Measurements from ENCODE around the gene ZBTB8A. TPM values are rescaled to one million over a fixed set of nuclear protein-coding genes. Genes with fewer than 3 reads are reported as not detected.
"Not testable (repeated sequence)": the region's sequence is repeated elsewhere in the genome, so short reads cannot be mapped to it uniquely, and the experiment has no call there.

Gene ZBTB8A
- total RNA-seq, 2 donors from 2014 or later, result 3.3 to 4.8 TPM

DNA sequence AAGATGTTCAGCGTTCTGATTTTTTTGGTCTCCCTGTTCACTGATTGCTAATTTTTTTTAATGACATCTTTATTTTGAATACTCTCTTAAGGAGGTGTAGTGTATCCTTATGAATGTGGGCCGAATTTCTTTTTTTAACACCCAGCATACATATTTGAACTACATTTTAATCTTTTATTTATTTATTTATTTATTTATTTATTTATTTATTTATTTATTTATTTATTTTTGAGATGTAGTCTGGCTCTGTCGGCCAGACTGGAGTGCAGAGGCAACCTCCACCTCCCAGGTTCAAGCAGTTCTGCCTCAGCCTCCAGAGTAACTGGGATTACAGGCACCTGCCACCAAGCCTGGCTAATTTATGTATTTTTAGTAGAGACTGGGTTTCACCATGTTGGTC, 15.1 kb downstream of the ZBTB8A start:
- Histone ChIP-seq H3K4me1 (no peaks in the 10 kb centered on the region), H3K27me3 (no peaks in the 10 kb centered on the region), H3K4me3 (no peak overlapping the region), H3K36me3 (peaks cover 10% of the 10 kb centered on the region), H3K9me3 (no peaks in the 10 kb centered on the region), H3K27ac (no peak overlapping the region)
- TF ChIP-seq, protein P1, sequence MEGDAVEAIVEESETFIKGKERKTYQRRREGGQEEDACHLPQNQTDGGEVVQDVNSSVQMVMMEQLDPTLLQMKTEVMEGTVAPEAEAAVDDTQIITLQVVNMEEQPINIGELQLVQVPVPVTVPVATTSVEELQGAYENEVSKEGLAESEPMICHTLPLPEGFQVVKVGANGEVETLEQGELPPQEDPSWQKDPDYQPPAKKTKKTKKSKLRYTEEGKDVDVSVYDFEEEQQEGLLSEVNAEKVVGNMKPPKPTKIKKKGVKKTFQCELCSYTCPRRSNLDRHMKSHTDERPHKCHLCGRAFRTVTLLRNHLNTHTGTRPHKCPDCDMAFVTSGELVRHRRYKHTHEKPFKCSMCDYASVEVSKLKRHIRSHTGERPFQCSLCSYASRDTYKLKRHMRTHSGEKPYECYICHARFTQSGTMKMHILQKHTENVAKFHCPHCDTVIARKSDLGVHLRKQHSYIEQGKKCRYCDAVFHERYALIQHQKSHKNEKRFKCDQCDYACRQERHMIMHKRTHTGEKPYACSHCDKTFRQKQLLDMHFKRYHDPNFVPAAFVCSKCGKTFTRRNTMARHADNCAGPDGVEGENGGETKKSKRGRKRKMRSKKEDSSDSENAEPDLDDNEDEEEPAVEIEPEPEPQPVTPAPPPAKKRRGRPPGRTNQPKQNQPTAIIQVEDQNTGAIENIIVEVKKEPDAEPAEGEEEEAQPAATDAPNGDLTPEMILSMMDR (IDR thresholded peaks at IDR 0.05), result no peak
- no peak for DNase-seq (ENCODE audit: low spot score)

DNA sequence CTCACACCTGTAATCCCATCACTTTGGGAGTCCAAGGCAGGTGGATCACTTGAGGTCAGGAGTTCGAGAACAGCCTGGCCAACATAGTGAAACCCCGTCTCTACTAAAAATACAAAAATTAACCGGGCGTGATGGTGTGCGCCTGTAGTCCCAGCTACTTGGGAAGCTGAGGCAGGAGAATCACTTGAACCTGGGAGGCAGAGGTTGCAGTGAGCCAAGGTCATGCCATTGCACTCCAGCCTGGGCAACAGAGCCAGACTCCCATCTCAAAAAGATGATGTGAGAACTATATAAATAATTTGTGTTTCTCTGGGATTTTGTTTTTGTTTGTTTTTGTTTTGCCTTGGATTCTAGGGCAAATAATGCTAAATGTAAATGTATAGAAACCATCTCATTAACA, 17.8 kb downstream of the ZBTB8A start:
- H3K36me3 ChIP-seq, result peaks cover 10% of the 10 kb centered on the region
- not testable (repeated sequence) for DNase-seq (ENCODE audit: low spot score); H3K27me3 ChIP-seq; H3K9me3 ChIP-seq; H3K4me3 ChIP-seq; H3K4me1 ChIP-seq; H3K27ac ChIP-seq

DNA sequence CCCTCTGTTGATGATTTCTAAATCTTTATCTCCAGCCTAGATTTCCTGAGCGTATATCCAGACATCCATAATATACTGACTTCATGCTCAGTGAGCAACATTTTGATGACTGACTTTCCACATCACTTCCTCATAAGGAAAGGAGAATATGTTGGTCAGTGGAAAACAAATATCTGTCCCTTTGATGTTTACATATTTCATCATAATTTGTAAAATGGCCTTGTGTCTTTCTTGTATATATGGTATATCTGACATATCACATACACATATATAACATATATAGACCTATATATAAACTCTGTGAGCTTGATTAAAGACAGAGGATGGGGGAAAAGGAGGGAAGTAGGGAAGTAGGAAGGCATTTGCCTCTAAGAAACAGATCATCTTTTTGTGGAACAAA, 18.6 kb downstream of the ZBTB8A start:
- no peaks in the 10 kb centered on the region for H3K4me1 ChIP-seq
- no peak overlapping the region for H3K27ac ChIP-seq
- no peak overlapping the region for H3K4me3 ChIP-seq
- DNase-seq (ENCODE audit: low spot score), result no peak
- TF ChIP-seq, protein P1 (IDR thresholded peaks at IDR 0.05), result no peak
- no peaks in the 10 kb centered on the region for H3K27me3 ChIP-seq
- no peaks in the 10 kb centered on the region for H3K9me3 ChIP-seq
- H3K36me3 ChIP-seq, result peaks cover 10% of the 10 kb centered on the region

DNA sequence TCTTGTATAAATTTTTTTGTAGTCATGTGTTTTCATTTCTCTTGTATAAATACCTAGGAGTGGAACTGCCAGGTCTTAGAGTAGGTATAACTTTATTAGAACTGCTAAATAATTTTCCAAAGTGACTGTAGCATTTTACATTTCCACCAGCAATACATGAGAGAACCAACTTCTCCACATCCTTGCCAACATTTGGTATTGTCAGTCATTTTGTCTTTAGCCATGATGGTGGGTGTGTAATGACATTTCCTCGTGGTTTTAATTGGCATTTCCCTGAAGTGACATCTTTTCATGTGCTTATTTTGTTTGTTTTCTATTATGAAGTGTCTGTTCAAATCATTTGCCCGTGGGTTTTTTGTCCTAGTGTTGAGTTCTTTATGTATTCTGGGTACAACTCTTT, 29.7 kb downstream of the ZBTB8A start:
- H3K27me3 ChIP-seq, result no peaks in the 10 kb centered on the region
- H3K4me1 ChIP-seq, result no peaks in the 10 kb centered on the region
- TF ChIP-seq, protein P1 (IDR thresholded peaks at IDR 0.05), result no peak
- no peaks in the 10 kb centered on the region for H3K36me3 ChIP-seq
- H3K4me3 ChIP-seq, result no peak overlapping the region
- H3K27ac ChIP-seq, result no peak overlapping the region
- DNase-seq (ENCODE audit: low spot score), result no peak
- H3K9me3 ChIP-seq, result no peaks in the 10 kb centered on the region

DNA sequence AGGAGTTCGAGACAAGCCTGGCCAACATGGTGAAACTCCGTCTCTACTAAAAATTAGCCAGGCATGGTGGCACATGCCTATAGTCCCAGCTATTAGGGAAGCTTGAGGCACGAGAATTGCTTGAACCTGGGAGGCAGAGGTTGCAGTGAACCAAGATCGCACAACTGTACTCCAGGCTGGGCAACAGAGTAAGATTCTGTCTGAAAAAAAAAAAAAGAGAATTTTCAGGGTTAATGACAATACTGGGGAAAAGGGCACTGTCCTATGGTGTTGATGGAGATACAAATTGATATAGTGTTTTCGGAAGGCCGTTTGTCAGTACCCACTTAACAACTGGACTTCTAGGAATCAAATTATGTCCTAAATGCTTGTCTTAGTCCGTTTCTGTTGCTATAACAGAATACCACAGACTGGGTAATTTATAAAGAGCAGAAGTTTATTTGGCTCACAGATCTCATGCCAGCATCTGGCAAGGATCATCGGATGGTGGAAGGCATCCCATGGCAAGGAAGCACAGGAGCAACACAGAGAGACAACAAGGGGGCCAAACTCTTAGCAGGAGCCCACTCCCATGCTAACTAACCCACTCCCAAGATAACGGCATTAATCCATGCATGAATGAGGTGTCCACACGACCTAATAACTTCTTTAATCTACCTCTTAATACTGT, 41.3 kb downstream of the ZBTB8A start:
- Histone ChIP-seq H3K4me1 (no peaks in the 10 kb centered on the region), H3K27ac (no peak overlapping the region), H3K4me3 (no peak overlapping the region), H3K36me3 (no peaks in the 10 kb centered on the region), H3K27me3 (no peaks in the 10 kb centered on the region), H3K9me3 (no peaks in the 10 kb centered on the region)
- DNase-seq (ENCODE audit: low spot score), result no peak
- TF ChIP-seq, protein P1 (IDR thresholded peaks at IDR 0.05), result no peak

DNA sequence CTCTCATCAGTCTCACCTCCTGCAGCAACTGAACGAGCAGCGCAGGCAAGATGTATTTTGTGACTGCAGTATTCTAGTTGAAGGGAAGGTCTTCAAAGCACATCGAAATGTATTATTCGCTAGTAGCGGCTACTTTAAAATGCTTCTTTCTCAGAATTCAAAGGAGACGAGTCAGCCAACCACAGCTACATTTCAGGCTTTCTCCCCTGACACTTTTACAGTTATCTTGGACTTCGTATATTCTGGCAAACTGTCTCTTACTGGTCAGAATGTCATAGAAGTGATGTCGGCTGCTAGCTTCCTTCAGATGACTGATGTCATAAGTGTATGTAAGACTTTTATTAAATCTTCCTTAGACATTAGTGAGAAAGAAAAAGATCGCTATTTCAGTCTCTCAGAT, 53.7 kb downstream of the ZBTB8A start:
- TF ChIP-seq, protein P1 (IDR thresholded peaks at IDR 0.05), result no peak
- Histone ChIP-seq H3K9me3 (no peaks in the 10 kb centered on the region), H3K4me1 (no peaks in the 10 kb centered on the region), H3K36me3 (peaks cover under 1% of the 10 kb centered on the region), H3K27me3 (no peaks in the 10 kb centered on the region), H3K4me3 (no peak overlapping the region), H3K27ac (no peak overlapping the region)
- DNase-seq (ENCODE audit: low spot score), result no peak

All from right atrium auricular region (tissue), 2 donors.